GM13976 (cell line): Measurements from ENCODE around the gene CCDC34.
A peak's percentile ranks its signal among the peaks of the same experiment; 100 is the strongest.

Experiments
- DNase-seq: peaks from one replicate; pipeline ENCODE4 v3.0.0; 2012; ENCODE audit warnings: low spot score
- CTCF ChIP-seq: IDR thresholded peaks from 2 replicates; pipeline ENCODE4 v1.5.1; 2012; ENCODE audit warnings: borderline replicate concordance, mild to moderate bottlenecking; ENCODE audit not compliant: insufficient read depth; ENCODE audit errors: extremely low read depth, missing control alignments, control extremely low read depth
- in situ Hi-C: fragments of 300-500 bp; cut with MboI; formaldehyde crosslinking; loops from one replicate; pipeline ENCODE4 v1.12.0; 2022; ENCODE audit warnings: low sequenced_read_pairs, mixed read lengths, inconsistent platforms; ENCODE audit not compliant: unreplicated experiment

The CCDC34 gene

GRCh38 chr11:27362749-27363575 is at the start of gene CCDC34:
Gene CCDC34 (minus strand): TSS chr11:27363215. CDS start chr11:27363194, 21 bp downstream.
- peak; percentile 95 for DNase-seq
- TF ChIP-seq CTCF, result no peak
- in situ Hi-C loops, result no loop called here

- no peak for DNase-seq
- in situ Hi-C loops, result no loop called here
- no peak for TF ChIP-seq CTCF
These were observed 49.2 kb upstream of the CCDC34 start for GRCh38 chr11:27412192-27412691.

- in situ Hi-C loops, result no loop called here
These were observed 48.3 kb upstream of the CCDC34 start for GRCh38 chr11:27411328-27411727.

GRCh38 chr11:27410272-27410671 is 47.3 kb upstream of the CCDC34 start:
- TF ChIP-seq CTCF, result no peak
- in situ Hi-C loops, result no loop called here
- no peak for DNase-seq

More at GRCh38 chr11:27411328-27411727, 48.3 kb upstream of the CCDC34 start:
- no peak for TF ChIP-seq CTCF
- no peak for DNase-seq

GRCh38 chr11:27409742-27410141 is 46.7 kb upstream of the CCDC34 start:
- in situ Hi-C loops, result no loop called here
- TF ChIP-seq CTCF, result no peak
- no peak for DNase-seq

DNA sequence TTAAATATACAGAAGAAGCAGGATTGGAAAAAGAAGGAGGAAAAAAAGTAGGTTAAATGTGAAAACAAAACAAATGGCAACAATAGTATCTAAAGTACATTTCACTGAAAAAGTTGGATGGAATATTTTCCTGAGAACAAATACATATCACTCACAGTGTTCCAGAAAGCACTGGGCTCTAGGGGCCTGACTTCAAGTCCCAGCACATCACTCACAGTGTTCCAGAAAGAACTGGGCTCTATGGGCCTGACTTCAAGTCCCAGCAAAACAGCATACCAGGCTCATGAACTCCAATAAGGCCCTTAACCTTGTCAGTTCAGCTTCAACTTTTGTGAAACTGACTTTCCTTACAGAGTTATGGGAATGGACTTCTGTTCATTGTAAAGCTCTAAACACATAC is 46.0 kb upstream of the CCDC34 start:
- no peak for DNase-seq
- TF ChIP-seq CTCF, result no peak
- in situ Hi-C loops, result no loop called here
